ENCODE measurements around the gene RUNX1. TPM values are rescaled to one million over a fixed set of nuclear protein-coding genes. Genes with fewer than 3 reads are reported as not detected.

The RUNX1 gene
- total RNA-seq, 1 experiment from 2014 or later: 86.2 TPM

DNA sequence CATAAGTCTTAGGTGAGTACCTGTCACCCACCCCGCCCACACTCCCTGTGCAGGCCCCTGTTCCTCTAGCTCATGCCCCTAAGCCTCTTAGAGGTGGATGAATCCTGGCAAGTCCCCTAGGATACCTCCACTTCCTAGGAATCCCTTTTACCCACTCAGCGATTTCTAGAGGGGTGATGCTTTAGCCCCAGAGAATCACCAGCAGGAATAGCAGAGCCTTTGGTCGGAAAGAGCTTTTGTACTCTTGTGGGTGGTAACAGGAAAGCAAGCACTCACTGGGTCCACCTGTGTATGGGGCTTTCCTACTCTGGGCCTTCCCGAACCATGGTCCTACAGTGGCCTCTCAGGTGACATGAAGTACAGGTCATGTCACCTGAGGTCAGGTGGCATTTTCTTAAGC lies 207.9 kb downstream of the RUNX1 start:
- ChIA-PET CTCF (no interaction called here), POLR2A (interaction anchor here (1.5 to 2.0 kb wide), 3 partner anchors 23 to 43 kb away, joined by 3 to 11 read pairs (median 5); no protein-coding TSS in a partner anchor)
- Mint-ChIP-seq H3K36me3 (ENCODE audit: insufficient read depth, unreplicated experiment) (peaks cover 57% of the 10 kb centered on the region), H3K4me3 (ENCODE audit: unreplicated experiment) (no peak overlapping the region), H3K4me1 (ENCODE audit: insufficient read depth, unreplicated experiment) (peaks cover 55% of the 10 kb centered on the region), H3K27me3 (ENCODE audit: insufficient read depth, unreplicated experiment) (no peaks in the 10 kb centered on the region), H3K9me3 (ENCODE audit: unreplicated experiment) (no peaks in the 10 kb centered on the region), H3K27ac (ENCODE audit: low read depth, unreplicated experiment) (no peak overlapping the region)
- TF ChIP-seq, protein P1, sequence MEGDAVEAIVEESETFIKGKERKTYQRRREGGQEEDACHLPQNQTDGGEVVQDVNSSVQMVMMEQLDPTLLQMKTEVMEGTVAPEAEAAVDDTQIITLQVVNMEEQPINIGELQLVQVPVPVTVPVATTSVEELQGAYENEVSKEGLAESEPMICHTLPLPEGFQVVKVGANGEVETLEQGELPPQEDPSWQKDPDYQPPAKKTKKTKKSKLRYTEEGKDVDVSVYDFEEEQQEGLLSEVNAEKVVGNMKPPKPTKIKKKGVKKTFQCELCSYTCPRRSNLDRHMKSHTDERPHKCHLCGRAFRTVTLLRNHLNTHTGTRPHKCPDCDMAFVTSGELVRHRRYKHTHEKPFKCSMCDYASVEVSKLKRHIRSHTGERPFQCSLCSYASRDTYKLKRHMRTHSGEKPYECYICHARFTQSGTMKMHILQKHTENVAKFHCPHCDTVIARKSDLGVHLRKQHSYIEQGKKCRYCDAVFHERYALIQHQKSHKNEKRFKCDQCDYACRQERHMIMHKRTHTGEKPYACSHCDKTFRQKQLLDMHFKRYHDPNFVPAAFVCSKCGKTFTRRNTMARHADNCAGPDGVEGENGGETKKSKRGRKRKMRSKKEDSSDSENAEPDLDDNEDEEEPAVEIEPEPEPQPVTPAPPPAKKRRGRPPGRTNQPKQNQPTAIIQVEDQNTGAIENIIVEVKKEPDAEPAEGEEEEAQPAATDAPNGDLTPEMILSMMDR (IDR thresholded peaks at IDR 0.05; ENCODE audit: unreplicated experiment): no peak
- BruUV-seq (replicated peaks): no TSS peak
- DNase-seq (ENCODE audit: unreplicated experiment): no peak
- intact Hi-C loops (cut with micrococcal nuclease): no loop called here

DNA sequence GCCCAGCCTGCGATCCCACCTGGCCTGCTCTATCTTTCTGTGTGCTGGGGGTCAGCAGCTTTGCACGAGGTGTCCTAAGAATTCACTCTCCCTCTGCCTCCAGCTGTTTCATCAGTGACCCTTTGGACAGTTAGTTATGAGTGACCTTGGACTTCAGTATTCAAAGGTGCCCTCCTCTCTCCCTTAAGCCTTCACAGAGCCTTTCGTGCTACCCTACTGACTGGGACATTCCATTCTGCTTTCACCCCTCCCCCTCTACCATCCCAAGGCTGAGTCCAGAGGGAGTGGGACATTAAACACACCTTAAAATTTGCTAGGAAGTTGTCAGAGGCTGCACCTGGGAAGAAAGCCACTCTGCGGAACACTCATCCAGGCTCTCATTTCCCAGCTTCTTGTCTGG lies 208.4 kb downstream of the RUNX1 start:
- Mint-ChIP-seq H3K4me1 (ENCODE audit: insufficient read depth, unreplicated experiment) (peaks cover 55% of the 10 kb centered on the region), H3K36me3 (ENCODE audit: insufficient read depth, unreplicated experiment) (peaks cover 57% of the 10 kb centered on the region), H3K27me3 (ENCODE audit: insufficient read depth, unreplicated experiment) (no peaks in the 10 kb centered on the region), H3K9me3 (ENCODE audit: unreplicated experiment) (no peaks in the 10 kb centered on the region), H3K4me3 (ENCODE audit: unreplicated experiment) (no peak overlapping the region), H3K27ac (ENCODE audit: low read depth, unreplicated experiment) (no peak overlapping the region)
- ChIA-PET CTCF (interaction anchor here (0.7 to 0.8 kb wide), 2 partner anchors 46 to 48 kb away, joined by 3 to 4 read pairs; no protein-coding TSS in a partner anchor), POLR2A (interaction anchor here (1.5 to 2.0 kb wide), 2 partner anchors 28 to 43 kb away, joined by 3 to 11 read pairs; no protein-coding TSS in a partner anchor)
- BruUV-seq (replicated peaks): no TSS peak
- no peak for DNase-seq (ENCODE audit: unreplicated experiment)
- intact Hi-C loops (cut with micrococcal nuclease): no loop called here
- TF ChIP-seq, protein P1 (IDR thresholded peaks at IDR 0.05; ENCODE audit: unreplicated experiment): no peak

DNA sequence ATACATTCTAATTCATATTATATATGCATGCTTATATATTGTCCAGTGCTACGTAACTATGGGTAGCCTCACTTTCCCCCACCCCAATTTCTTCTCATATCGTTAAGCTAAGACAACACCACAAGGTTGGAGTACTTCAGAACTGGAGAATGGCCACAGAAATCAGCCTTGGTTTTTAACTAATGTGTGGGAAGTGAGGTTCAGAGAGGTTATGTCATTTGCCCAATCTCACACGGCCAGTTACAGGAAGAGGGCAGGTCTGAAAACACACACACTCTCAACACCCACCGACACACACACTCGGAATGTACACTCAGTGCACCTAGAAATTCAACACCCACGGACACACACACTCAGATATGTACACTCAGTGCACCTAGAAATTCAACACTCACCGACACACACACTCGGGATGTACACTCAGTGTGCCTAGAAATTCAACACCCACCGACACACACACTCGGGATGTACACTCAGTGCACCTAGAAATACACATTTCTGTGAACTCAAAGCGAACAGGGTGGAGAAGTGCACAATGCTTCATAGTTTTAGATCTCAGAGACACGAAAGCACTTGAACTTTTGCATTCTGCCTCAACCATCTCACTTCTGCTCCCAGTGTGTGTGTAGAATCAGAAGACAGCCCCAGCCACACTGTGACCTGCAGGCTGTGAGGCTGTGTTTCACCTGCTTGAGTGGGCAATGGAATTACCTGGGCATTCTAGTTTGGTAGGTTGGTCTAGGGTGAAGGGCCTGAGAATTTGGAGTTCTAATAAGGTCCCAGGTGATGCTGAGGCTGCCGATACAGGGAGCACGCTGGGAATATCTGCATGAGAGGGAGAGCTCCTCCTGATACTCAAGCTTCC lies 209.9 kb downstream of the RUNX1 start:
- Mint-ChIP-seq H3K27me3 (ENCODE audit: insufficient read depth, unreplicated experiment) (no peaks in the 10 kb centered on the region), H3K9me3 (ENCODE audit: unreplicated experiment) (no peaks in the 10 kb centered on the region), H3K36me3 (ENCODE audit: insufficient read depth, unreplicated experiment) (peaks cover 52% of the 10 kb centered on the region), H3K27ac (ENCODE audit: low read depth, unreplicated experiment) (no peak overlapping the region), H3K4me1 (ENCODE audit: insufficient read depth, unreplicated experiment) (peaks cover 44% of the 10 kb centered on the region), H3K4me3 (ENCODE audit: unreplicated experiment) (no peak overlapping the region)
- BruUV-seq (replicated peaks): no TSS peak
- TF ChIP-seq, protein P1 (IDR thresholded peaks at IDR 0.05; ENCODE audit: unreplicated experiment): no peak
- POLR2A ChIA-PET: interaction anchor here (1.0 to 7.2 kb wide), 4 partner anchors 25 to 47 kb away, joined by 3 to 81 read pairs (median 57); no protein-coding TSS in a partner anchor
- CTCF ChIA-PET: interaction anchor here (1.0 kb wide), 1 partner anchor 24 kb away, joined by 5 read pairs; no protein-coding TSS in a partner anchor
- intact Hi-C loops (cut with micrococcal nuclease): no loop called here
- DNase-seq (ENCODE audit: unreplicated experiment): no peak

DNA sequence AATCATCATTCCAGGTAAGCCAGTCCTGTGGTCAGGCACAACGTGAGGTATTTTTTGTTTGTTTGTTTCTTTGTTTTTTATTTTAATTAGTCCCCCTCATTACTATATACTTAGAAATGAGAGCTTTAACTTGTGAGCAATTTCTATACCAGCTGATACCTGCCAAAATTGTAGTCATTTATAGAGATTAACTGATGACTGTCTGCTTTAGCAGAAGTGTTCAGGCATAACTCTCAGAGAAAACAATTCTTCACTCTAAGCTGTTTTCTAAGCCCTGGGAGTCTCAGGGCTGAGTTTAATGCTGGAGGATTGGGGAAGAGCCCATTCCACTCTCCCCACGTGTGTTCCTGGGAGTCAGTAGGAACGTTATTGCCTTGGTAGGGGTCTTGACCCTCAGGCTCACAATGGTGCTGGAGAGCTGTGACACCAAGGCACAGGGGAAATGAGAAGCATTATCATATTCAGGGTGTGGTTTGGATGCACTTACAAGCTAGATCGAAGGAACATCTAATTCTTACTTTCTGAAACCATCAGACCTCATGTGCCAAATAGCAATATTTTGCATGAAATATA lies 212.1 kb downstream of the RUNX1 start:
- intact Hi-C loops (cut with micrococcal nuclease): loop anchor here (1.0 to 2.0 kb wide), 3 partner anchors 24 to 44 kb away; no protein-coding TSS in a partner anchor
- TF ChIP-seq, protein P1 (IDR thresholded peaks at IDR 0.05; ENCODE audit: unreplicated experiment): no peak
- H3K4me3 Mint-ChIP-seq (ENCODE audit: unreplicated experiment): peak overlapping the region; percentile 64
- POLR2A ChIA-PET: interaction anchor here (0.7 to 7.2 kb wide), 22 partner anchors 9 to 91 kb away, joined by 3 to 81 read pairs (median 4); no protein-coding TSS in a partner anchor
- peaks cover 63% of the 10 kb centered on the region for H3K36me3 Mint-ChIP-seq (ENCODE audit: insufficient read depth, unreplicated experiment)
- CTCF ChIA-PET: interaction anchor here (0.5 to 2.5 kb wide), 13 partner anchors 9 to 698 kb away, joined by 3 to 8 read pairs (median 5); no protein-coding TSS in a partner anchor
- peaks cover 31% of the 10 kb centered on the region for H3K4me1 Mint-ChIP-seq (ENCODE audit: insufficient read depth, unreplicated experiment)
- DNase-seq (ENCODE audit: unreplicated experiment): no peak
- H3K27me3 Mint-ChIP-seq (ENCODE audit: insufficient read depth, unreplicated experiment): no peaks in the 10 kb centered on the region
- TSS peak; percentile 50 for BruUV-seq (replicated peaks)
- no peaks in the 10 kb centered on the region for H3K9me3 Mint-ChIP-seq (ENCODE audit: unreplicated experiment)
- peak overlapping the region; percentile 94 for H3K27ac Mint-ChIP-seq (ENCODE audit: low read depth, unreplicated experiment)
